Tibial nerve (tissue), 4 donors: ENCODE measurements around the gene TPSD1. TPM values are rescaled to one million over a fixed set of nuclear protein-coding genes. Genes with fewer than 3 reads are reported as not detected.
"Not testable (repeated sequence)": the region's sequence is repeated elsewhere in the genome, so short reads cannot be mapped to it uniquely, and the experiment has no call there.

Source experiments
- DNase-seq, 2 donors: peaks; one replicate each; pipeline ENCODE4 v3.0.0-alpha.2; 2019; ENCODE audit warnings: low spot score in 2 of 2
- H3K27ac ChIP-seq, 4 donors: fragments of 200-600 bp; sonication (generic) in 3 of 4; one replicate each; pipeline ENCODE4 v1.5.1; 2017 to 2019; ENCODE audit warnings: mild to moderate bottlenecking in 1 of 4
- H3K27me3 ChIP-seq, 2 donors: fragments of 200-600 bp; sonication (generic) in 1 of 2; one replicate each; pipeline versions ENCODE4 v1.5.1 to v1.6.0; 2017 to 2019
- H3K36me3 ChIP-seq, 3 donors: fragments of 200-600 bp; sonication (generic); one replicate each; pipeline ENCODE4 v1.5.1; 2018 to 2019
- H3K4me1 ChIP-seq, 4 donors: fragments of 200-600 bp; sonication (generic) in 3 of 4; one replicate each; pipeline ENCODE4 v1.5.1; 2017 to 2019
- H3K4me3 ChIP-seq, 4 donors: fragments of 200-600 bp; sonication (generic) in 3 of 4; one replicate each; pipeline ENCODE4 v1.5.1; 2017 to 2019; ENCODE audit warnings: mild to moderate bottlenecking in 1 of 4, moderate library complexity in 1 of 4
- H3K9me3 ChIP-seq, 4 donors: fragments of 200-600 bp; sonication (generic) in 3 of 4; one replicate each; pipeline ENCODE4 v1.5.1; 2017 to 2019
- CTCF ChIP-seq, 5 experiments: fragments of 200-600 bp in 3 of 5; fragments of 450-650 bp in 2 of 5; sonication (generic) in 3 of 5; IDR thresholded peaks; one replicate each; pipeline ENCODE4 v1.5.1; 2016 to 2019; ENCODE audit warnings: antibody characterized with exemption in 5 of 5, mild to moderate bottlenecking in 3 of 5, moderate library complexity in 2 of 5
- EP300 ChIP-seq, 2 donors: sonication (generic); formaldehyde crosslinking; IDR thresholded peaks; one replicate each; pipeline ENCODE4 v1.6.1; 2017; ENCODE audit warnings: antibody characterized with exemption in 2 of 2, mild to moderate bottlenecking in 1 of 2
- POLR2A ChIP-seq, 2 donors: fragments of 450-650 bp; IDR thresholded peaks; one replicate each; pipeline ENCODE4 v1.6.1; 2017; ENCODE audit warnings: antibody characterized with exemption in 2 of 2, mild to moderate bottlenecking in 2 of 2, moderate library complexity in 2 of 2
- WGBS, 2 donors: methylation state at CpG; one replicate each; pipeline ENCODE4 v1.1.5; 2018; 5-methylcytosine and 5-hydroxymethylcytosine counted together
- total RNA-seq, 4 donors: library from RNA; depleted of rRNA; stranded (reverse); fragments of >200 nt; gene quantifications; one replicate each; pipeline ENCODE4 v1.1.0, GENCODE V29; 2016

TPSD1 gene
- total RNA-seq, 4 donors from 2014 or later, result 2.7 to 14.0 (median 6.3) TPM; not detected in 1

- Histone ChIP-seq H3K4me3 (no peak overlapping the region), H3K4me1 (no peaks in the 10 kb centered on the region), H3K27ac (no peak overlapping the region), H3K27me3 (no peaks in the 10 kb centered on the region), H3K36me3 (no peaks in the 10 kb centered on the region), H3K9me3 (no peaks in the 10 kb centered on the region)
- no peak for DNase-seq
- no peak for TF ChIP-seq EP300 (IDR thresholded peaks at IDR 0.05)
- WGBS, 2 donors, result 78% methylated on average over 35 to 36 of the region's 40 CpGs
These were observed 34.0 kb upstream of the TPSD1 start for GRCh38 chr16:1221628-1222552.

GRCh38 chr16:1222553-1223354 lies 33.1 kb upstream of the TPSD1 start:
- Histone ChIP-seq H3K36me3 (no peaks in the 10 kb centered on the region), H3K27ac (no peak overlapping the region)

GRCh38 chr16:1223355-1224214 lies 32.3 kb upstream of the TPSD1 start:
- 81 to 83% methylated on average over 37 to 38 of the region's 38 CpGs for WGBS, 2 donors
- H3K27me3 ChIP-seq, result no peaks in the 10 kb centered on the region
- no peak overlapping the region for H3K27ac ChIP-seq
- TF ChIP-seq POLR2A (IDR thresholded peaks at IDR 0.05), result no peak
- TF ChIP-seq EP300 (IDR thresholded peaks at IDR 0.05), result no peak
- no peak for TF ChIP-seq CTCF (IDR thresholded peaks at IDR 0.05)
- no peak for DNase-seq
- H3K36me3 ChIP-seq, result no peaks in the 10 kb centered on the region
- no peaks in the 10 kb centered on the region for H3K9me3 ChIP-seq
- H3K4me3 ChIP-seq, result no peak overlapping the region
- no peaks in the 10 kb centered on the region for H3K4me1 ChIP-seq

More at GRCh38 chr16:1222553-1223354, 33.1 kb upstream of the TPSD1 start:
- 62 to 65% methylated on average over 17 to 25 of the region's 25 CpGs for WGBS, 2 donors
- no peaks in the 10 kb centered on the region for H3K9me3 ChIP-seq
- H3K4me1 ChIP-seq, result no peaks in the 10 kb centered on the region
- TF ChIP-seq CTCF (IDR thresholded peaks at IDR 0.05), result no peak
- TF ChIP-seq EP300 (IDR thresholded peaks at IDR 0.05), result no peak
- no peak for TF ChIP-seq POLR2A (IDR thresholded peaks at IDR 0.05)
- H3K4me3 ChIP-seq, result no peak overlapping the region
- DNase-seq, result no peak
- H3K27me3 ChIP-seq, result no peaks in the 10 kb centered on the region

- DNase-seq, result no peak
- TF ChIP-seq EP300 (IDR thresholded peaks at IDR 0.05), result no peak
- TF ChIP-seq POLR2A (IDR thresholded peaks at IDR 0.05), result no peak
- no peak for TF ChIP-seq CTCF (IDR thresholded peaks at IDR 0.05)
- no peaks in the 10 kb centered on the region for H3K4me1 ChIP-seq
- H3K27me3 ChIP-seq, result no peaks in the 10 kb centered on the region
- 60 to 67% methylated on average over 5 to 8 of the region's 9 CpGs for WGBS, 2 donors
- no peak overlapping the region for H3K4me3 ChIP-seq
- H3K27ac ChIP-seq, result no peak overlapping the region
- no peaks in the 10 kb centered on the region for H3K36me3 ChIP-seq
- H3K9me3 ChIP-seq, result no peaks in the 10 kb centered on the region
These were observed 31.3 kb upstream of the TPSD1 start for GRCh38 chr16:1224558-1224957.

GRCh38 chr16:1225051-1225451 lies 30.8 kb upstream of the TPSD1 start, which contains the start of gene TPSG1:
TPSG1 (minus strand) TSS chr16:1225268; CDS start chr16:1225252, 16 bp downstream.
- Histone ChIP-seq H3K27ac (no peak within 1 kb of the TSS), H3K9me3 (no peaks in the 10 kb centered on the region), H3K36me3 (no peaks in the 10 kb centered on the region), H3K4me3 (no peak within 1 kb of the TSS), H3K27me3 (no peaks in the 10 kb centered on the region), H3K4me1 (no peaks in the 10 kb centered on the region)
- no peak for DNase-seq
- WGBS, 2 donors, result 59 to 84% methylated on average over 6 to 10 of the region's 10 CpGs
- no peak for TF ChIP-seq CTCF (IDR thresholded peaks at IDR 0.05)
- TF ChIP-seq POLR2A (IDR thresholded peaks at IDR 0.05), result no peak
- TF ChIP-seq EP300 (IDR thresholded peaks at IDR 0.05), result no peak

GRCh38 chr16:1225728-1226311 lies 30.0 kb upstream of the TPSD1 start:
- H3K27ac ChIP-seq, H3K4me3 ChIP-seq, H3K4me1 ChIP-seq, H3K9me3 ChIP-seq, H3K27me3 ChIP-seq, H3K36me3 ChIP-seq, DNase-seq: not testable (repeated sequence)
- WGBS, 2 donors, result 26 to 50% methylated on average over 10 to 20 of the region's 24 CpGs

- H3K27me3 ChIP-seq, H3K4me1 ChIP-seq, DNase-seq, H3K4me3 ChIP-seq, H3K27ac ChIP-seq, H3K9me3 ChIP-seq, H3K36me3 ChIP-seq: not testable (repeated sequence)
- 41 to 53% methylated on average over 8 of the region's 14 CpGs for WGBS, 2 donors
These were observed 29.2 kb upstream of the TPSD1 start for GRCh38 chr16:1226692-1227091.
